K562 (cell line): Measurements from ENCODE around the gene EFR3B. TPM values are rescaled to one million over a fixed set of nuclear protein-coding genes. Genes with fewer than 3 reads are reported as not detected.

Source experiments
- ATAC-seq: fragments of 200-7000 bp; cut with Tn5 transposase; 3 replicates; pipeline ENCODE4 v1.9.1; 2020; ENCODE audit warnings: moderate library complexity
- BruUV-seq: library from RNA; stranded (reverse); fragments of 400-500 nt; replicated peaks from 2 replicates; lab custom pipeline; 2021; lab: Mats Ljungman, UMichigan
- CTCF ChIA-PET: fragments of 300-600 bp; formaldehyde crosslinking; extraction: SDS; loops from one replicate; lab custom pipeline; 2021; ENCODE audit warnings: low intra/inter-chr PET ratio; lab: Yijun Ruan, JAX
- POLR2A ChIA-PET: fragments of 300-600, 350-650 bp; sonication (Branson Sonifier 250); formaldehyde crosslinking; extraction: SDS; loops from one replicate; lab custom pipeline; 2021; ENCODE audit warnings: antibody characterized with exemption, inconsistent platforms; lab: Yijun Ruan, JAX
- DNase-seq, 4 experiments: peaks; one replicate each; pipeline versions ENCODE4 v3.0.0 to v3.0.0-alpha.2; 2011 to 2018; ENCODE audit warnings: low spot score in 3 of 4, mixed read lengths in 3 of 4; ENCODE audit errors: extremely low read depth in 1 of 4
- FAIRE-seq: peaks from 2 replicates; lab custom pipeline; 2011; peaks lifted over from hg19 to GRCh38; lab: Jason Lieb, UNC
- H2AFZ ChIP-seq: 2 replicates; pipeline ENCODE4 v1.6.0; 2011; ENCODE audit warnings: low read depth, low read length, control low read depth, inconsistent platforms
- H3K27ac ChIP-seq: fragments of 200-600 bp; 3 replicates; pipeline ENCODE4 v1.8.0; 2011; ENCODE audit warnings: low read depth, mild to moderate bottlenecking, control low read depth, inconsistent platforms, low read length, moderate library complexity, mixed read lengths; ENCODE audit errors: extremely low read depth
- H3K27me3 ChIP-seq, 2 experiments: fragments of 300-600 bp in 1 of 2; 2 replicates in 1 of 2; 3 replicates in 1 of 2; pipeline versions ENCODE4 v1.6.0 to v1.8.0; 2011; ENCODE audit warnings: inconsistent platforms in 2 of 2, low read length in 2 of 2, mild to moderate bottlenecking in 1 of 2, mixed read lengths in 1 of 2, moderate library complexity in 1 of 2; ENCODE audit not compliant: control insufficient read depth in 2 of 2, insufficient read depth in 2 of 2
- H3K36me3 ChIP-seq: fragments of 300-600 bp; 3 replicates; pipeline ENCODE4 v1.8.0; 2011; ENCODE audit warnings: mild to moderate bottlenecking, low read length, inconsistent platforms; ENCODE audit not compliant: control insufficient read depth, insufficient read depth
- H3K4me1 ChIP-seq, 2 experiments: fragments of 200-600 bp in 1 of 2; replicated peaks in 1 of 2; 2 replicates in 1 of 2; 3 replicates in 1 of 2; pipeline versions ENCODE4 v1.5.1 to v1.8.0; 2011; ENCODE audit warnings: inconsistent platforms in 2 of 2, low read length in 2 of 2, mild to moderate bottlenecking in 1 of 2, mixed read lengths in 1 of 2, moderate library complexity in 1 of 2; ENCODE audit not compliant: control insufficient read depth in 2 of 2, insufficient read depth in 2 of 2
- H3K4me2 ChIP-seq: 2 replicates; pipeline ENCODE4 v1.6.1; 2011; ENCODE audit warnings: low read length, control low read depth, inconsistent platforms, mixed read lengths; ENCODE audit not compliant: insufficient read depth
- H3K4me3 ChIP-seq: fragments of 200-600 bp; sonication (generic), shearing (Covaris generic); 2 replicates; pipeline ENCODE4 v1.5.1; 2016; ENCODE audit warnings: control low read depth, inconsistent platforms
- H3K79me2 ChIP-seq: fragments of 200-600 bp; 3 replicates; pipeline ENCODE4 v1.8.0; 2011; ENCODE audit warnings: low read length, inconsistent platforms; ENCODE audit not compliant: control insufficient read depth, insufficient read depth
- H3K9ac ChIP-seq, 2 experiments: 2 replicates each; pipeline versions ENCODE4 v1.6.0 to v1.6.1; 2011; ENCODE audit warnings: low read depth in 2 of 2, low read length in 2 of 2, control low read depth in 1 of 2, inconsistent platforms in 1 of 2, mild to moderate bottlenecking in 1 of 2, mixed read lengths in 1 of 2; ENCODE audit not compliant: insufficient read depth in 1 of 2
- H3K9me1 ChIP-seq: one replicate; pipeline ENCODE4 v1.6.0; 2011; ENCODE audit warnings: inconsistent platforms, mild to moderate bottlenecking, low read length, moderate library complexity; ENCODE audit not compliant: control insufficient read depth, insufficient read depth
- H3K9me3 ChIP-seq: replicated peaks from 2 replicates; pipeline ENCODE4 v1.5.1; 2011; ENCODE audit warnings: low read depth, low read length, inconsistent platforms; ENCODE audit not compliant: control insufficient read depth, insufficient read depth
- H4K20me1 ChIP-seq: replicated peaks from 2 replicates; pipeline ENCODE4 v1.6.1; 2011; ENCODE audit warnings: low read length, inconsistent platforms, mixed read lengths; ENCODE audit not compliant: control insufficient read depth, insufficient read depth
- MCM2 ChIP-seq: fragments of 450-650 bp; IDR thresholded peaks from 2 replicates; pipeline ENCODE4 v1.6.1; 2017; ENCODE audit warnings: low read depth, mild to moderate bottlenecking
- PTRF ChIP-seq: fragments of 450-650 bp; IDR thresholded peaks from 2 replicates; pipeline ENCODE4 v1.6.1; 2016; ENCODE audit warnings: mild to moderate bottlenecking, missing genetic modification characterization, missing compliant biosample characterization
- RNF2 ChIP-seq: sonication (generic); IDR thresholded peaks from 2 replicates; pipeline ENCODE4 v1.6.1; 2016
- SMAD1 ChIP-seq: fragments of 150-350 bp; IDR thresholded peaks from 2 replicates; pipeline ENCODE4 v1.6.1; 2014; ENCODE audit warnings: low read length, low read depth; ENCODE audit not compliant: partially characterized antibody
- WHSC1 ChIP-seq: IDR thresholded peaks from one replicate; pipeline ENCODE4 v1.6.1; 2012; ENCODE audit warnings: low read length, control low read depth, inconsistent platforms
- ZNF431 ChIP-seq: sonication (generic); formaldehyde crosslinking; IDR thresholded peaks from 2 replicates; pipeline ENCODE4 v1.8.0; 2022; ENCODE audit warnings: mild to moderate bottlenecking, missing genetic modification reagents
- WGBS: fragments of 100-300 bp; shearing (Covaris generic); methylation state at CpG from one replicate; pipeline ENCODE4 v1.1.6; 2016; ENCODE audit warnings: low coverage, mixed read lengths; ENCODE audit not compliant: insufficient coverage; ENCODE audit errors: missing lambda C conversion rate; 5-methylcytosine and 5-hydroxymethylcytosine counted together
- in situ Hi-C: fragments of 300-500 bp; cut with MboI; formaldehyde crosslinking; loops from 4 replicates; pipeline ENCODE4 v1.15.0; 2018; ENCODE audit warnings: inconsistent platforms, mixed read lengths
- intact Hi-C: fragments of 100-400 bp; cut with micrococcal nuclease; formaldehyde crosslinking; loops from 2 replicates; pipeline ENCODE4 v1.14.2; 2022
- polyA plus RNA-seq, 8 experiments: library from polyadenylated mRNA; depleted of rRNA in 4 of 8; stranded (reverse) in 5 of 8; unstranded in 3 of 8; fragments of >200 nt; fragmentation: Nextera tagmentation in 2 of 8; fragmentation: Illumina TruSeq in 1 of 8; extraction: Ambion mirVana in 2 of 8; extraction: Trizol in 1 of 8; gene quantifications; 2 replicates each; pipeline versions ENCODE4 v1.2.1 to v1.2.3, GENCODE V29; 2011 to 2014; ENCODE audit warnings: inconsistent platforms in 1 of 8, missing spikeins in 1 of 8
- total RNA-seq, 7 experiments: library from RNA; depleted of rRNA in 6 of 7; stranded (reverse); fragments of >200 nt in 6 of 7; fragmentation: Illumina TruSeq in 2 of 7; extraction: Trizol in 2 of 7; gene quantifications; 2 replicates each; pipeline versions ENCODE4 v1.2.1 to v1.2.3, GENCODE V29; 2011 to 2021; ENCODE audit warnings: low replicate concordance in 1 of 7
- TF ChIP-seq, protein P1 (sequence below): sonication (generic); formaldehyde crosslinking; IDR thresholded peaks from 2 replicates; pipeline ENCODE4 v1.8.1; 2023; ENCODE audit warnings: missing genetic modification reagents, mild to moderate bottlenecking, borderline replicate concordance

Gene EFR3B
- total and polyA plus RNA-seq, 9 of the 15 experiments (the other 6 are each of a cell fraction or from before 2014, with no cell fraction given): not detected

DNA sequence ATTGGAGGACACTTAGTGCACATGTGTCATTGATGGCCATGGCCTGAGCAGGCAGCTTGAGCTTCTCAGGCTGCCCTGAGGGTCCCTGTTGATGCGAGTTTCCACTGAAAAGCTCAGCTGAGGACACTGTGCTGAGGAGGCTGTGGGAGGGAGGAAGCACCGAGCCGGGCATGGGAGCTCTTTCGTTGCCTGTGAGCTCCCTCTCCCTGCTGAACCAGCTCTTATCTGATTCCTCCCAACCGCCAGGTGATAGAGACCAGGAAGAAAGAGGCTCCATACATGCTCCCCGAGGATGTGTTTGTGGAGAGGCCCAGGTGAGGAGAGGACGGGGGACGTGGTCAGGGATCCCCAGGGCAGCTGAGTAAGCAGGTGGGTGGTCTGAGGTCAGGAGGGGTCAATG, 99.2 kb downstream of the EFR3B start (continued):
- TF ChIP-seq, protein P1, sequence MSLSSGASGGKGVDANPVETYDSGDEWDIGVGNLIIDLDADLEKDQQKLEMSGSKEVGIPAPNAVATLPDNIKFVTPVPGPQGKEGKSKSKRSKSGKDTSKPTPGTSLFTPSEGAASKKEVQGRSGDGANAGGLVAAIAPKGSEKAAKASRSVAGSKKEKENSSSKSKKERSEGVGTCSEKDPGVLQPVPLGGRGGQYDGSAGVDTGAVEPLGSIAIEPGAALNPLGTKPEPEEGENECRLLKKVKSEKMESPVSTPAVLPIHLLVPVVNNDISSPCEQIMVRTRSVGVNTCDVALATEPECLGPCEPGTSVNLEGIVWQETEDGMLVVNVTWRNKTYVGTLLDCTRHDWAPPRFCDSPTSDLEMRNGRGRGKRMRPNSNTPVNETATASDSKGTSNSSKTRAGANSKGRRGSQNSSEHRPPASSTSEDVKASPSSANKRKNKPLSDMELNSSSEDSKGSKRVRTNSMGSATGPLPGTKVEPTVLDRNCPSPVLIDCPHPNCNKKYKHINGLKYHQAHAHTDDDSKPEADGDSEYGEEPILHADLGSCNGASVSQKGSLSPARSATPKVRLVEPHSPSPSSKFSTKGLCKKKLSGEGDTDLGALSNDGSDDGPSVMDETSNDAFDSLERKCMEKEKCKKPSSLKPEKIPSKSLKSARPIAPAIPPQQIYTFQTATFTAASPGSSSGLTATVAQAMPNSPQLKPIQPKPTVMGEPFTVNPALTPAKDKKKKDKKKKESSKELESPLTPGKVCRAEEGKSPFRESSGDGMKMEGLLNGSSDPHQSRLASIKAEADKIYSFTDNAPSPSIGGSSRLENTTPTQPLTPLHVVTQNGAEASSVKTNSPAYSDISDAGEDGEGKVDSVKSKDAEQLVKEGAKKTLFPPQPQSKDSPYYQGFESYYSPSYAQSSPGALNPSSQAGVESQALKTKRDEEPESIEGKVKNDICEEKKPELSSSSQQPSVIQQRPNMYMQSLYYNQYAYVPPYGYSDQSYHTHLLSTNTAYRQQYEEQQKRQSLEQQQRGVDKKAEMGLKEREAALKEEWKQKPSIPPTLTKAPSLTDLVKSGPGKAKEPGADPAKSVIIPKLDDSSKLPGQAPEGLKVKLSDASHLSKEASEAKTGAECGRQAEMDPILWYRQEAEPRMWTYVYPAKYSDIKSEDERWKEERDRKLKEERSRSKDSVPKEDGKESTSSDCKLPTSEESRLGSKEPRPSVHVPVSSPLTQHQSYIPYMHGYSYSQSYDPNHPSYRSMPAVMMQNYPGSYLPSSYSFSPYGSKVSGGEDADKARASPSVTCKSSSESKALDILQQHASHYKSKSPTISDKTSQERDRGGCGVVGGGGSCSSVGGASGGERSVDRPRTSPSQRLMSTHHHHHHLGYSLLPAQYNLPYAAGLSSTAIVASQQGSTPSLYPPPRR (CRISPR knock-in tag): no peak
- TF ChIP-seq PTRF (no peak), SMAD1 (no peak)

DNA sequence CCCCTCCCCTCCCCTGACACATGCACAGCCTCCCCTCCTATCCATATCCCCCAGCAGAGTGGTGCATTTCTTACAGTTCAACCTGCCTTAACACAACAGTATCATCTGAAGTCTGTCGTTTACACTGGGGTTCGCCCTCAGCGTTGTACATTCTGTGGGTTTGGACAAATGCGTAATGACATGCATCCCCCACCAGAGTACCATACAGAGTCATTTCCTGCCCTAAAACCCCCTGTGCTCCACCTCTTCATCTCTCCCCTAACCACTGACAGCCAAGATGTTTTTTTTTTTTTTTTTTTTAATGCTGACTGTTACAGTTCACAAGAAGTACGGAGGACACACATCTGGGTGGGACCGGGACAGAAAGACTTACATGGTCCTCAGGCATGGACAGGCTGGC, 103.9 kb downstream of the EFR3B start:
- intact Hi-C loops: no loop called here
- H3K4me2 ChIP-seq: no peak overlapping the region
- BruUV-seq: no TSS peak

More for the DNA sequence above, 103.9 kb downstream of the EFR3B start:
- H3K27ac ChIP-seq: no peak overlapping the region
- 0% methylated on average over 5 of the region's 6 CpGs for WGBS
- H3K9me3 ChIP-seq: no peaks in the 10 kb centered on the region
- TF ChIP-seq RNF2 (no peak), WHSC1 (no peak), MCM2 (no peak), ZNF431 (CRISPR knock-in tag) (no peak)
- ATAC-seq (no peak), DNase-seq (no peak), FAIRE-seq (no peak)
- CTCF ChIA-PET: no interaction called here
- H3K4me3 ChIP-seq: no peak overlapping the region
- no peaks in the 10 kb centered on the region for H3K4me1 ChIP-seq
- H3K27me3 ChIP-seq: peaks cover 41 to 81% of the 10 kb centered on the region in 2 experiments
- in situ Hi-C loops: no loop called here
- no peaks in the 10 kb centered on the region for H3K36me3 ChIP-seq
- H3K9me1 ChIP-seq: no peaks in the 10 kb centered on the region
- no peaks in the 10 kb centered on the region for H3K79me2 ChIP-seq
- H2AFZ ChIP-seq: no peak overlapping the region
- H4K20me1 ChIP-seq: peaks cover 9% of the 10 kb centered on the region; the same call in 1 of the 2 replicates
- POLR2A ChIA-PET: no interaction called here
- no peak overlapping the region for H3K9ac ChIP-seq
